NB4 (cell line): Measurements from ENCODE around the gene SLC8A2.
"Not testable (repeated sequence)": the region's sequence is repeated elsewhere in the genome, so short reads cannot be mapped to it uniquely, and the experiment has no call there.

Source experiments
- DNase-seq: peaks from one replicate; pipeline ENCODE4 v3.0.0; 2010; ENCODE audit warnings: low read depth
- H3K4me3 ChIP-seq: one replicate; pipeline ENCODE4 v1.5.1; 2011; ENCODE audit warnings: mild to moderate bottlenecking, low read depth, low read length, moderate library complexity
- CTCF ChIP-seq: IDR thresholded peaks from one replicate; pipeline ENCODE4 v1.5.1; 2012; ENCODE audit warnings: low read depth, low read length
- MAX ChIP-seq: IDR thresholded peaks from 2 replicates; pipeline ENCODE4 v1.6.1; 2011; ENCODE audit warnings: low read depth, low read length
- MYC ChIP-seq: IDR thresholded peaks from 2 replicates; pipeline ENCODE4 v1.6.1; 2011; ENCODE audit warnings: low read depth, low read length
- POLR2A ChIP-seq: IDR thresholded peaks from 2 replicates; pipeline ENCODE4 v1.6.1; 2011; ENCODE audit warnings: mild to moderate bottlenecking; ENCODE audit not compliant: insufficient read length; ENCODE audit errors: extremely low read depth

SLC8A2 gene

GRCh38 chr19:47490031-47490430, 18.3 kb upstream of the SLC8A2 start:
- no peak for TF ChIP-seq CTCF
- TF ChIP-seq POLR2A, result no peak
- no peak for TF ChIP-seq MAX
- no peak for TF ChIP-seq MYC
- no peak for DNase-seq
- H3K4me3 ChIP-seq, result no peak overlapping the region

- DNase-seq, result no peak
- no peak for TF ChIP-seq CTCF
- no peak for TF ChIP-seq MYC
- TF ChIP-seq MAX, result no peak
- no peak for TF ChIP-seq POLR2A
- no peak overlapping the region for H3K4me3 ChIP-seq
Observed at GRCh38 chr19:47489072-47489914, 17.6 kb upstream of the SLC8A2 start.

GRCh38 chr19:47487551-47488515, 16.1 kb upstream of the SLC8A2 start:
- no peak for TF ChIP-seq CTCF
- TF ChIP-seq POLR2A, result no peak
- peak; percentile 87 for TF ChIP-seq MYC
- peak; percentile 91 for TF ChIP-seq MAX
- no peak overlapping the region for H3K4me3 ChIP-seq
- peak; percentile 81 for DNase-seq

- peak; percentile 97 for TF ChIP-seq MAX
- no peak for TF ChIP-seq CTCF
- TF ChIP-seq POLR2A, result peak; percentile 27
- peak; percentile 99 for TF ChIP-seq MYC
- DNase-seq, result peak; percentile 81
- peak overlapping the region; percentile 4 for H3K4me3 ChIP-seq
Observed at GRCh38 chr19:47486900-47487299, 15.2 kb upstream of the SLC8A2 start.

GRCh38 chr19:47486220-47486619, 14.5 kb upstream of the SLC8A2 start:
- not testable (repeated sequence) for DNase-seq

GRCh38 chr19:47485210-47485609, 13.5 kb upstream of the SLC8A2 start:
- no peak for DNase-seq
- TF ChIP-seq MYC, result peak; percentile 26; the same call in 1 of the 2 replicates
- no peak for TF ChIP-seq CTCF
- H3K4me3 ChIP-seq, result peak overlapping the region; percentile 64

More at GRCh38 chr19:47486220-47486619, 14.5 kb upstream of the SLC8A2 start:
- H3K4me3 ChIP-seq, result not testable (repeated sequence)
